ENCODE measurements around the gene LRCH3. TPM values are rescaled to one million over a fixed set of nuclear protein-coding genes. Genes with fewer than 3 reads are reported as not detected.

Gene LRCH3
- total and polyA plus RNA-seq, 2 of the 13 experiments (the other 11 are each of a cell fraction or from before 2014, with no cell fraction given) = 25.5 to 103 TPM

GRCh38 chr3:197796087-197796486 lies 5.0 kb downstream of the LRCH3 start:
- BruUV-seq (replicated peaks) = no TSS peak
- intact Hi-C loops (cut with micrococcal nuclease; ENCODE audit: unreplicated experiment) (no loop called here), in situ Hi-C loops (cut with HindIII; ENCODE audit: extremely low pct_ligation_motif_present, low pct_unique_long_range_greater_than_20kb) (no loop called here)
- no peak for FAIRE-seq
- H3K27ac ChIP-seq (ENCODE audit: extremely low read length, insufficient read depth, low read length) = no peak overlapping the region
- no peaks in the 10 kb centered on the region for H3K9me3 ChIP-seq (ENCODE audit: low read length)
- H3K4me1 ChIP-seq (ENCODE audit: insufficient read depth, low read length) = peaks cover 39% of the 10 kb centered on the region
- DNase-seq (ENCODE audit: low spot score) = no peak
- H3K27me3 ChIP-seq (ENCODE audit: control insufficient read depth in 1 of 2, insufficient read depth in 2 of 2, low read length in 2 of 2) = no peaks in the 10 kb centered on the region; a peak in 2 of 5 replicates
- H3K79me2 ChIP-seq (ENCODE audit: insufficient read depth, low read length) = peaks cover 87% of the 10 kb centered on the region
- peaks cover 15% of the 10 kb centered on the region; the same call in 1 of the 2 replicates for H4K20me1 ChIP-seq (ENCODE audit: insufficient read depth, low read length)
- H3K4me3 ChIP-seq (replicated peaks in 1 of 3; ENCODE audit: insufficient read depth in 1 of 3, low read depth in 2 of 3, low read length in 3 of 3) = no peak overlapping the region
- H3K9ac ChIP-seq (ENCODE audit: insufficient read depth, low read depth, low read length) = no peak overlapping the region
- no peak overlapping the region for H3K4me2 ChIP-seq (ENCODE audit: low read depth, low read length)
- no peak for ATAC-seq
- H2AFZ ChIP-seq (ENCODE audit: low read length) = no peak overlapping the region
- H3K36me3 ChIP-seq (replicated peaks in 1 of 2; ENCODE audit: control insufficient read depth in 1 of 2, insufficient read depth in 2 of 2, low read length in 2 of 2) = peaks cover 0 to 2% of the 10 kb centered on the region in 2 experiments; a peak in 3 of 5 replicates
- ChIA-PET CTCF (ENCODE audit: low intra/inter-chr PET ratio, low total read pairs) (no interaction called here), POLR2A (interaction anchor here (1.3 kb wide), 1 partner anchor 45 kb away, joined by 4 read pairs; no protein-coding TSS in a partner anchor)
- WGBS (ENCODE audit: low lambda C conversion rate) = 65% methylated on average over 4 of the region's 4 CpGs
- no peak for TF ChIP-seq ZNF337 (CRISPR knock-in tag; IDR thresholded peaks at IDR 0.05; ENCODE audit: borderline replicate concordance, low read depth)
- TF ChIP-seq ZNF282 (IDR thresholded peaks at IDR 0.05; ENCODE audit: partially characterized antibody) = no peak
- TF ChIP-seq ZNF160 (CRISPR knock-in tag; IDR thresholded peaks at IDR 0.05) = no peak
- TF ChIP-seq CEBPB (IDR thresholded peaks at IDR 0.05; ENCODE audit: borderline replicate concordance, low read depth, low read length) = peak; percentile 66

DNA sequence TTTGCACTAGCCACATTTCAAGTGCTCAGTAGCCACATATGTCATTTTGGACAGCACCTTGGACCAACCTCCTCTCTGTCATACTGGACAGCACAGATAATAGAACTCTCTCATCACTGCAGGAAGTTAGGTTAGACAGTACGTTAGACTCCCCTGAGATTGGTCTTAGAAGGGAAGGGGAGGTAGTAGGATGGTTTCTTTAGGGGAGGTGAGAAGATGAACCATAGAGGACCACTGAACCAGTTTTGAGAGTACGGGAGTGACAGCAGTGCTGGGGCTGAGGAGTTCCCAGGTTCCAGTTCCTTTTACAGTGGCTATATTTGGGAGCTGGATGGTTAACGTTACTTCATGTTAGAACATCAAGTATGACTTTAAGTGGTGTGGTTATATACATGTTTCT lies 7.8 kb downstream of the LRCH3 start:
- Histone ChIP-seq H3K9me3 (ENCODE audit: low read length) (no peaks in the 10 kb centered on the region), H3K79me2 (ENCODE audit: insufficient read depth, low read length) (peaks cover 89% of the 10 kb centered on the region), H4K20me1 (ENCODE audit: insufficient read depth, low read length) (peaks cover 27% of the 10 kb centered on the region; the same call in 1 of the 2 replicates), H3K4me3 (replicated peaks in 1 of 3; ENCODE audit: insufficient read depth in 1 of 3, low read depth in 2 of 3, low read length in 3 of 3) (no peak overlapping the region), H3K27ac (ENCODE audit: extremely low read length, insufficient read depth, low read length) (no peak overlapping the region), H2AFZ (ENCODE audit: low read length) (no peak overlapping the region), H3K9ac (ENCODE audit: insufficient read depth, low read depth, low read length) (no peak overlapping the region), H3K4me1 (ENCODE audit: insufficient read depth, low read length) (peaks cover 35% of the 10 kb centered on the region), H3K27me3 (ENCODE audit: control insufficient read depth in 1 of 2, insufficient read depth in 2 of 2, low read length in 2 of 2) (no peaks in the 10 kb centered on the region; a peak in 1 of 5 replicates), H3K4me2 (ENCODE audit: low read depth, low read length) (no peak overlapping the region), H3K36me3 (replicated peaks in 1 of 2; ENCODE audit: control insufficient read depth in 1 of 2, insufficient read depth in 2 of 2, low read length in 2 of 2) (peaks cover 0 to 2% of the 10 kb centered on the region in 2 experiments; a peak in 3 of 5 replicates)
- WGBS (ENCODE audit: low lambda C conversion rate) = 96% methylated on average over 3 of the region's 3 CpGs
- ChIA-PET CTCF (ENCODE audit: low intra/inter-chr PET ratio, low total read pairs) (no interaction called here), POLR2A (no interaction called here)
- DNase-seq (ENCODE audit: low spot score) = no peak
- ATAC-seq = no peak
- no TSS peak for BruUV-seq (replicated peaks)
- FAIRE-seq = no peak
- in situ Hi-C loops (cut with HindIII; ENCODE audit: extremely low pct_ligation_motif_present, low pct_unique_long_range_greater_than_20kb) (no loop called here), intact Hi-C loops (cut with micrococcal nuclease; ENCODE audit: unreplicated experiment) (no loop called here)
- TF ChIP-seq ZHX1 (CRISPR knock-in tag; IDR thresholded peaks at IDR 0.05; ENCODE audit: low read depth) (no peak), ZNF253 (CRISPR knock-in tag; IDR thresholded peaks at IDR 0.05; ENCODE audit: borderline replicate concordance) (no peak), HNRNPH1 (optimal IDR thresholded peaks at IDR 0.05; ENCODE audit: low read depth, low read length) (no peak), HOXD1 (CRISPR knock-in tag; IDR thresholded peaks at IDR 0.05) (no peak)
